PC-9 (cell line): ENCODE results near the gene FAM118A. TPM values are rescaled to one million over a fixed set of nuclear protein-coding genes. Genes with fewer than 3 reads are reported as not detected.
A peak's percentile ranks its signal among the peaks of the same experiment; 100 is the strongest.

Experiments
- BruUV-seq: library from RNA; stranded (reverse); fragments of 400-500 nt; replicated peaks from 2 replicates; lab custom pipeline; 2021; lab: Mats Ljungman, UMichigan
- CTCF ChIA-PET: fragments of 300-600 bp; sonication (Branson Sonifier 250); formaldehyde crosslinking; loops from one replicate; lab custom pipeline; 2022; ENCODE audit warnings: antibody characterized with exemption; lab: Charles Lee
- POLR2A ChIA-PET: fragments of 300-600 bp; sonication (Branson Sonifier 250); formaldehyde crosslinking; loops from one replicate; lab custom pipeline; 2022; ENCODE audit warnings: antibody characterized with exemption; ENCODE audit not compliant: unreplicated experiment; lab: Charles Lee
- DNase-seq, 2 experiments: peaks; one replicate each; pipeline versions ENCODE4 v3.0.0 to v3.0.0-alpha.2; 2015 to 2022; ENCODE audit warnings: mixed read lengths in 1 of 2
- H2AFZ ChIP-seq: fragments of 200-600 bp; sonication (generic); 2 replicates; pipeline ENCODE4 v1.8.1; 2017; ENCODE audit warnings: antibody characterized with exemption
- H3F3A ChIP-seq: fragments of 200-600 bp; sonication (generic); 2 replicates; pipeline ENCODE4 v1.8.1; 2017; ENCODE audit warnings: antibody characterized with exemption, mild to moderate bottlenecking, low read depth; ENCODE audit not compliant: insufficient read depth
- H3K27ac ChIP-seq: fragments of 200-600 bp; sonication (generic); 2 replicates; pipeline ENCODE4 v1.6.1; 2016; ENCODE audit warnings: mixed run types
- H3K27me3 ChIP-seq: fragments of 200-600 bp; sonication (generic); 2 replicates; pipeline ENCODE4 v1.6.1; 2016; ENCODE audit warnings: low read depth, mixed run types; ENCODE audit not compliant: insufficient read depth
- H3K36me3 ChIP-seq: fragments of 200-600 bp; sonication (generic); 2 replicates; pipeline ENCODE4 v1.6.1; 2016; ENCODE audit warnings: low read depth, mixed run types
- H3K4me1 ChIP-seq: fragments of 200-600 bp; sonication (generic); replicated peaks from 2 replicates; pipeline ENCODE4 v1.6.1; 2016; ENCODE audit warnings: mixed run types; ENCODE audit not compliant: insufficient read depth
- H3K4me2 ChIP-seq: fragments of 200-600 bp; sonication (generic); 2 replicates; pipeline ENCODE4 v1.6.1; 2017; ENCODE audit warnings: mixed run types
- H3K4me3 ChIP-seq: fragments of 200-600 bp; sonication (generic); 2 replicates; pipeline ENCODE4 v1.6.1; 2016; ENCODE audit warnings: mixed run types
- H3K79me2 ChIP-seq: fragments of 200-600 bp; sonication (generic); 2 replicates; pipeline ENCODE4 v1.6.1; 2017; ENCODE audit warnings: low read depth, mixed run types
- H3K9me2 ChIP-seq: fragments of 200-600 bp; sonication (generic); 2 replicates; pipeline ENCODE4 v1.8.1; 2017; ENCODE audit warnings: mild to moderate bottlenecking; ENCODE audit not compliant: insufficient read depth
- H3K9me3 ChIP-seq: fragments of 200-600 bp; sonication (generic); 2 replicates; pipeline ENCODE4 v1.8.1; 2016; ENCODE audit warnings: low read depth; ENCODE audit not compliant: insufficient read depth
- H4K20me1 ChIP-seq: fragments of 200-600 bp; sonication (generic); 2 replicates; pipeline ENCODE4 v1.8.1; 2017; ENCODE audit not compliant: insufficient read depth
- CTCF ChIP-seq: fragments of 200-600 bp; sonication (generic); conservative IDR thresholded peaks from 2 replicates; pipeline ENCODE4 v1.6.1; 2017; ENCODE audit warnings: mixed run types, antibody characterized with exemption, mild to moderate bottlenecking, moderate library complexity
- EZH2 ChIP-seq: fragments of 200-600 bp; sonication (generic); IDR thresholded peaks from 2 replicates; pipeline ENCODE4 v1.8.0; 2017; ENCODE audit warnings: antibody characterized with exemption, low read depth
- intact Hi-C: fragments of 100-400 bp; cut with micrococcal nuclease; formaldehyde crosslinking; loops from one replicate; pipeline ENCODE4 v1.10.0; 2022; ENCODE audit not compliant: unreplicated experiment
- total RNA-seq: library from RNA; stranded (reverse); gene quantifications from 2 replicates; pipeline ENCODE4 v1.2.3, GENCODE V29; 2021

Gene FAM118A
- total RNA-seq, 1 experiment from 2014 or later, result 24.4 TPM

DNA sequence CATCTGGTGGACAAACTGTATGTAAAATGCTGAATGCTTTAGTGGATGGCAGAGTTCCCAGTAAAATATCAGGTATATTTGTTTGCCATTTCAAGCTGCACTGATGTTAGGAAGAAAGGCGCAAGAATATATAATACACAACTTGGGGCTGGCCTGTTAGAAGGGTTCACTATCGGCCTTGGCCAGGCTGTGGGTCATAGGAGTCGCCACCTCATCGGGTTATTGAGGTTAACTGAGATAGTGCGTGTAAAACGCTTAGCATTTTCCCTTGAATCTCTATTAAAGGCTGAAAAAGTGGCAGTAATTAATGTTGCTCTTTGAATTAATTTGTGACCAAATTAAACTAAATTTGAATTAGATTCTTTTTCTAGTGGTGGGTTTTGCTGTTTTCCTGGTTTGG is 5.1 kb downstream of the FAM118A start:
- no peaks in the 10 kb centered on the region for H3K27me3 ChIP-seq
- no TSS peak for BruUV-seq
- DNase-seq, result no peak
- peaks cover 8% of the 10 kb centered on the region for H3K4me1 ChIP-seq
- H4K20me1 ChIP-seq, result peaks cover 55% of the 10 kb centered on the region
- ChIA-PET CTCF (no interaction called here), POLR2A (no interaction called here)
- no peak for TF ChIP-seq CTCF
- TF ChIP-seq EZH2, result no peak
- H3K9me2 ChIP-seq, result no peaks in the 10 kb centered on the region
- H3K79me2 ChIP-seq, result peaks cover 96% of the 10 kb centered on the region
- H3K9me3 ChIP-seq, result no peaks in the 10 kb centered on the region
- H2AFZ ChIP-seq, result no peak overlapping the region
- H3K4me2 ChIP-seq, result no peak overlapping the region
- H3K4me3 ChIP-seq, result no peak overlapping the region
- no peak overlapping the region for H3K27ac ChIP-seq
- peaks cover 6% of the 10 kb centered on the region; the same call in 1 of the 2 replicates for H3F3A ChIP-seq
- intact Hi-C loops, result loop anchor here (10.0 kb wide), 1 partner anchor 120 kb away; no protein-coding TSS in a partner anchor
- 0 out of 2 replicates have a peak, but pooled peaks cover 6% of the 10 kb centered on the region for H3K36me3 ChIP-seq

GRCh38 chr22:45316796-45317526 is 7.2 kb downstream of the FAM118A start:
- H3K4me1 ChIP-seq, result no peaks in the 10 kb centered on the region
- DNase-seq, result no peak
- H3K27ac ChIP-seq, result no peak overlapping the region
- H3K9me2 ChIP-seq, result no peaks in the 10 kb centered on the region
- no peaks in the 10 kb centered on the region for H3K27me3 ChIP-seq
- no peak overlapping the region for H2AFZ ChIP-seq
- no peak overlapping the region for H3K4me3 ChIP-seq
- no peak overlapping the region for H3K4me2 ChIP-seq
- peaks cover 52% of the 10 kb centered on the region for H4K20me1 ChIP-seq
- intact Hi-C loops, result loop anchor here (10.0 kb wide), 1 partner anchor 118 kb away; no protein-coding TSS in a partner anchor
- POLR2A ChIA-PET, result no interaction called here
- BruUV-seq, result no TSS peak
- CTCF ChIA-PET, result no interaction called here
- H3K79me2 ChIP-seq, result peaks cover 92% of the 10 kb centered on the region
- H3K9me3 ChIP-seq, result no peaks in the 10 kb centered on the region
- TF ChIP-seq CTCF, result no peak
- 0 out of 2 replicates have a peak, but pooled peaks cover 10% of the 10 kb centered on the region for H3K36me3 ChIP-seq
- peaks cover 6% of the 10 kb centered on the region; the same call in 1 of the 2 replicates for H3F3A ChIP-seq

DNA sequence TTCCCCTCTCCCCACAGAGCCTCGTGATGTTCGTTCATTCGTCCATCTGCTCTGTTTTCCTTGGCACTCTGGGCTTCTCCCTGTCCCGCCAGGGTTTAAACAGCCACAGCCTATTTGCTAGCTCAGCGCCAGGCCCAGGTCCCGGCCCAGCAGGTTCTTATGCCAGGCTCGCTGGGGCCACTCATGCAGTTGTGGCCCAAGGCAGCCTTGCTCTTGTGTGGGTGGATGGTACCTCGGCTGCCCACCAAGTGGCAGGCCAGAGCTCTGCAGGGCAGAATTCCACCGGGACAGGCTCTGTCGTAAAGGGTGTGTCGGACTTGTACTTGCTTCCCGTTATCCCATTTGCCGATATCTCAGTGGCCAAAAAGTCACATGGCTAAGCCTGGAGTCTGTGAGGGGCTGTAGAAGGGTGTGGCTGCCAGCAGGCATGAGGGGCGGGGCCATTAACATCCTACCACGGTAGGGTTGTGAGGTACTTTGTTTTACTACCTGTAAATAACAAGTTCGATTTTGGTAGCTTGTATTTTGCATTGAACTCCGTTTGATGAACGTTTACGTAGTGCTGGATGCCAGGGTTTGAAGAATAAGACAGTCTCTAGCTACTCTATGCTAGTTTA is 7.9 kb downstream of the FAM118A start:
- H3K4me2 ChIP-seq, result no peak overlapping the region
- intact Hi-C loops, result loop anchor here (10.0 kb wide), 1 partner anchor 117 kb away; no protein-coding TSS in a partner anchor
- ChIA-PET POLR2A (no interaction called here), CTCF (no interaction called here)
- no peaks in the 10 kb centered on the region for H3K9me2 ChIP-seq
- H3K27me3 ChIP-seq, result no peaks in the 10 kb centered on the region
- H3F3A ChIP-seq, result peaks cover 6% of the 10 kb centered on the region; the same call in 1 of the 2 replicates
- TF ChIP-seq CTCF, result peak; percentile 33; the same call in 1 of the 2 replicates
- no peak for TF ChIP-seq EZH2
- no TSS peak for BruUV-seq
- H3K4me1 ChIP-seq, result no peaks in the 10 kb centered on the region
- no peak overlapping the region for H2AFZ ChIP-seq
- H3K9me3 ChIP-seq, result no peaks in the 10 kb centered on the region
- H3K79me2 ChIP-seq, result peaks cover 86% of the 10 kb centered on the region
- H4K20me1 ChIP-seq, result peaks cover 52% of the 10 kb centered on the region
- H3K36me3 ChIP-seq, result 0 out of 2 replicates have a peak, but pooled peaks cover 7% of the 10 kb centered on the region
- H3K4me3 ChIP-seq, result no peak overlapping the region
- no peak overlapping the region for H3K27ac ChIP-seq
- DNase-seq, result no peak
